HepG2 (cell line): ENCODE data around the gene PRKD2. TPM values are rescaled to one million over a fixed set of nuclear protein-coding genes. Genes with fewer than 3 reads are reported as not detected.

Experiments
- CBFB ChIP-seq: sonication (generic); formaldehyde crosslinking; IDR thresholded peaks from 2 replicates; pipeline ENCODE4 v1.4.0; 2020; ENCODE audit warnings: missing genetic modification reagents
- ELF3 ChIP-seq: IDR thresholded peaks from 2 replicates; pipeline ENCODE4 v1.6.1; 2016; ENCODE audit warnings: missing genetic modification reagents, missing compliant biosample characterization
- FIP1L1 ChIP-seq: fragments of 200-400 bp; formaldehyde crosslinking; IDR thresholded peaks from 2 replicates; pipeline ENCODE4 v1.6.1; 2018; ENCODE audit warnings: low read depth, mild to moderate bottlenecking, low read length, moderate library complexity, borderline replicate concordance; ENCODE audit not compliant: insufficient read depth
- HES4 ChIP-seq: sonication (generic); formaldehyde crosslinking; IDR thresholded peaks from 2 replicates; pipeline ENCODE4 v1.9.0; 2021; ENCODE audit warnings: mild to moderate bottlenecking, missing genetic modification reagents, borderline replicate concordance
- MAFG ChIP-seq: sonication (generic); formaldehyde crosslinking; IDR thresholded peaks from 2 replicates; pipeline ENCODE4 v1.5.1; 2020; ENCODE audit warnings: mild to moderate bottlenecking, missing genetic modification reagents
- MAFK ChIP-seq, 2 experiments: IDR thresholded peaks in 1 of 2; conservative IDR thresholded peaks in 1 of 2; 2 replicates each; pipeline ENCODE4 v1.6.1; 2011; ENCODE audit warnings: improper control_type of control experiment in 2 of 2, low read length in 2 of 2
- PAX8 ChIP-seq: sonication (generic); formaldehyde crosslinking; IDR thresholded peaks from 2 replicates; pipeline ENCODE4 v1.8.0; 2022; ENCODE audit warnings: mild to moderate bottlenecking, missing genetic modification reagents, borderline replicate concordance
- POLR2AphosphoS5 ChIP-seq: IDR thresholded peaks from 2 replicates; pipeline ENCODE4 v1.6.1; 2012; ENCODE audit warnings: low read depth, low read length
- RCOR2 ChIP-seq: IDR thresholded peaks from 2 replicates; pipeline ENCODE4 v1.6.1; 2016; ENCODE audit warnings: missing biosample characterization, missing genetic modification reagents
- RFX5 ChIP-seq: IDR thresholded peaks from 2 replicates; pipeline ENCODE4 v1.6.1; 2011; ENCODE audit warnings: low read depth, low read length, improper control_type of control experiment
- SATB2 ChIP-seq: sonication (generic); formaldehyde crosslinking; IDR thresholded peaks from 2 replicates; pipeline ENCODE4 v1.5.0; 2020; ENCODE audit warnings: missing genetic modification reagents
- SRSF4 ChIP-seq: fragments of 200-400 bp; formaldehyde crosslinking; IDR thresholded peaks from one replicate; pipeline ENCODE4 v1.6.1; 2018; ENCODE audit warnings: mild to moderate bottlenecking, low read depth, low read length, moderate library complexity; ENCODE audit not compliant: poor library complexity, severe bottlenecking
- STAT5B ChIP-seq: sonication (generic); formaldehyde crosslinking; IDR thresholded peaks from 2 replicates; pipeline ENCODE4 v1.4.0; 2020; ENCODE audit warnings: missing genetic modification reagents
- SYNCRIP ChIP-seq: fragments of 200-400 bp; formaldehyde crosslinking; IDR thresholded peaks from 2 replicates; pipeline ENCODE4 v1.6.1; 2018; ENCODE audit warnings: mild to moderate bottlenecking, low read depth, low read length; ENCODE audit not compliant: insufficient read depth
- ZC3H4 ChIP-seq: sonication (generic); formaldehyde crosslinking; IDR thresholded peaks from 2 replicates; pipeline ENCODE4 v1.4.0; 2020; ENCODE audit warnings: missing genetic modification reagents, borderline replicate concordance
- ZFP90 ChIP-seq: sonication (generic); formaldehyde crosslinking; IDR thresholded peaks from 2 replicates; pipeline ENCODE4 v1.8.0; 2022; ENCODE audit warnings: missing genetic modification reagents, mild to moderate bottlenecking, inconsistent platforms, borderline replicate concordance
- ZNF317 ChIP-seq: sonication (generic); formaldehyde crosslinking; IDR thresholded peaks from 2 replicates; pipeline ENCODE4 v1.5.0; 2020; ENCODE audit warnings: mild to moderate bottlenecking, missing genetic modification reagents
- ZNF333 ChIP-seq: sonication (generic); formaldehyde crosslinking; IDR thresholded peaks from 2 replicates; pipeline ENCODE4 v1.4.0; 2020; ENCODE audit warnings: mild to moderate bottlenecking, missing genetic modification reagents, borderline replicate concordance
- ZNF446 ChIP-seq: sonication (generic); formaldehyde crosslinking; IDR thresholded peaks from 2 replicates; pipeline ENCODE4 v1.5.0; 2020; ENCODE audit warnings: mild to moderate bottlenecking, missing genetic modification reagents
- ZNF781 ChIP-seq: sonication (generic); formaldehyde crosslinking; IDR thresholded peaks from 2 replicates; pipeline ENCODE4 v1.5.1; 2020; ENCODE audit warnings: borderline replicate concordance, mild to moderate bottlenecking, missing genetic modification reagents; ENCODE audit errors: not compliant biosample characterization
- polyA plus RNA-seq, 8 experiments: library from polyadenylated mRNA; depleted of rRNA in 3 of 8; stranded (reverse) in 7 of 8; unstranded in 1 of 8; fragments of >200 nt; fragmentation: Illumina TruSeq in 4 of 8; extraction: Trizol in 4 of 8; gene quantifications; 2 replicates each; pipeline versions ENCODE4 v1.2.1 to v1.2.3, GENCODE V29; 2011 to 2016; ENCODE audit warnings: low read depth in 4 of 8, missing spikeins in 1 of 8, mixed read lengths in 1 of 8; ENCODE audit not compliant: insufficient read depth in 1 of 8
- total RNA-seq, 5 experiments: library from RNA; depleted of rRNA; stranded (reverse); fragments of >200 nt; fragmentation: Illumina TruSeq; extraction: Trizol; gene quantifications; 2 replicates each; pipeline ENCODE4 v1.2.3, GENCODE V29; 2016; ENCODE audit warnings: low read depth in 1 of 5
- TF ChIP-seq, protein P1 (sequence below): sonication (generic); formaldehyde crosslinking; IDR thresholded peaks from 2 replicates; pipeline ENCODE4 v1.9.0; 2021; ENCODE audit warnings: missing genetic modification reagents, borderline replicate concordance
- TF ChIP-seq, protein P2 (sequence below): IDR thresholded peaks from 2 replicates; pipeline ENCODE4 v1.6.1; 2016
- TF ChIP-seq, protein P3 (sequence below): sonication (generic); formaldehyde crosslinking; IDR thresholded peaks from 2 replicates; pipeline ENCODE4 v1.4.0; 2020; ENCODE audit warnings: missing genetic modification reagents, borderline replicate concordance

PRKD2 gene
- total and polyA plus RNA-seq, 2 of the 13 experiments (the other 11 are each of a cell fraction or from before 2014, with no cell fraction given): 6.7 to 7.3 TPM

DNA sequence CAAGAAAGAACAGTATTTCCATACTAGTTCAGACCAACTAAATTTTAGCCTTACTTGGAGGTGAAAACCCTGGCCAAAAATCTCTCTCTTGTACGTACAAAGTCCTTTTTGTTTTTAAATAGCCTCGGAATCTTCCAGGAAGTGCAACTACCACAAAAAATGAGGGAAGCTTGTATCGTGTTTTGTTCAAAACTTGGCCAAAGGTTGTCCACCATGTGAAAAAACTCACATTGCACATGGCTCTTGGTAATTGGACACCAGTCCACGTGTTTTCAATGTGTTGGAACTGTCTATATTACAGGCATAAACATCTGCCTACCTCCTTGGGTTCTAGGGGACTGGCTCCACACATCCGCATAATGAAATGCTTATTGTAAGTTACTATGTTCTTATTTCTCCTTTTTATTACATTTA is 44.5 kb upstream of the PRKD2 start (continued):
- TF ChIP-seq, protein P1, sequence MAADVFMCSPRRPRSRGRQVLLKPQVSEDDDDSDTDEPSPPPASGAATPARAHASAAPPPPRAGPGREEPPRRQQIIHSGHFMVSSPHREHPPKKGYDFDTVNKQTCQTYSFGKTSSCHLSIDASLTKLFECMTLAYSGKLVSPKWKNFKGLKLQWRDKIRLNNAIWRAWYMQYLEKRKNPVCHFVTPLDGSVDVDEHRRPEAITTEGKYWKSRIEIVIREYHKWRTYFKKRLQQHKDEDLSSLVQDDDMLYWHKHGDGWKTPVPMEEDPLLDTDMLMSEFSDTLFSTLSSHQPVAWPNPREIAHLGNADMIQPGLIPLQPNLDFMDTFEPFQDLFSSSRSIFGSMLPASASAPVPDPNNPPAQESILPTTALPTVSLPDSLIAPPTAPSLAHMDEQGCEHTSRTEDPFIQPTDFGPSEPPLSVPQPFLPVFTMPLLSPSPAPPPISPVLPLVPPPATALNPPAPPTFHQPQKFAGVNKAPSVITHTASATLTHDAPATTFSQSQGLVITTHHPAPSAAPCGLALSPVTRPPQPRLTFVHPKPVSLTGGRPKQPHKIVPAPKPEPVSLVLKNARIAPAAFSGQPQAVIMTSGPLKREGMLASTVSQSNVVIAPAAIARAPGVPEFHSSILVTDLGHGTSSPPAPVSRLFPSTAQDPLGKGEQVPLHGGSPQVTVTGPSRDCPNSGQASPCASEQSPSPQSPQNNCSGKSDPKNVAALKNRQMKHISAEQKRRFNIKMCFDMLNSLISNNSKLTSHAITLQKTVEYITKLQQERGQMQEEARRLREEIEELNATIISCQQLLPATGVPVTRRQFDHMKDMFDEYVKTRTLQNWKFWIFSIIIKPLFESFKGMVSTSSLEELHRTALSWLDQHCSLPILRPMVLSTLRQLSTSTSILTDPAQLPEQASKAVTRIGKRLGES: no peak
- TF ChIP-seq ZC3H4 (CRISPR knock-in tag) (no peak), FIP1L1 (no peak), STAT5B (CRISPR knock-in tag) (no peak), RFX5 (no peak), PAX8 (CRISPR knock-in tag) (no peak), ELF3 (CRISPR knock-in tag) (peak; percentile 93), HES4 (CRISPR knock-in tag) (no peak), ZFP90 (CRISPR knock-in tag) (no peak), SATB2 (CRISPR knock-in tag) (0 out of 2 replicates have a peak, but pooled peaks have one; percentile 71), MAFG (CRISPR knock-in tag) (no peak), CBFB (no peak), ZNF317 (CRISPR knock-in tag) (no peak), ZNF446 (no peak), ZNF333 (no peak), SYNCRIP (no peak), ZNF781 (no peak), SRSF4 (no peak), RCOR2 (no peak), POLR2AphosphoS5 (no peak), MAFK (conservative IDR thresholded peaks at IDR 0.05 in 1 of 2, IDR thresholded peaks at IDR 0.05 in 1 of 2; ENCODE audit: low read length in 2 of 2) (no peak)
- TF ChIP-seq, protein P2, sequence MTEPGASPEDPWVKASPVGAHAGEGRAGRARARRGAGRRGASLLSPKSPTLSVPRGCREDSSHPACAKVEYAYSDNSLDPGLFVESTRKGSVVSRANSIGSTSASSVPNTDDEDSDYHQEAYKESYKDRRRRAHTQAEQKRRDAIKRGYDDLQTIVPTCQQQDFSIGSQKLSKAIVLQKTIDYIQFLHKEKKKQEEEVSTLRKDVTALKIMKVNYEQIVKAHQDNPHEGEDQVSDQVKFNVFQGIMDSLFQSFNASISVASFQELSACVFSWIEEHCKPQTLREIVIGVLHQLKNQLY (CRISPR knock-in tag): no peak
- TF ChIP-seq, protein P3, sequence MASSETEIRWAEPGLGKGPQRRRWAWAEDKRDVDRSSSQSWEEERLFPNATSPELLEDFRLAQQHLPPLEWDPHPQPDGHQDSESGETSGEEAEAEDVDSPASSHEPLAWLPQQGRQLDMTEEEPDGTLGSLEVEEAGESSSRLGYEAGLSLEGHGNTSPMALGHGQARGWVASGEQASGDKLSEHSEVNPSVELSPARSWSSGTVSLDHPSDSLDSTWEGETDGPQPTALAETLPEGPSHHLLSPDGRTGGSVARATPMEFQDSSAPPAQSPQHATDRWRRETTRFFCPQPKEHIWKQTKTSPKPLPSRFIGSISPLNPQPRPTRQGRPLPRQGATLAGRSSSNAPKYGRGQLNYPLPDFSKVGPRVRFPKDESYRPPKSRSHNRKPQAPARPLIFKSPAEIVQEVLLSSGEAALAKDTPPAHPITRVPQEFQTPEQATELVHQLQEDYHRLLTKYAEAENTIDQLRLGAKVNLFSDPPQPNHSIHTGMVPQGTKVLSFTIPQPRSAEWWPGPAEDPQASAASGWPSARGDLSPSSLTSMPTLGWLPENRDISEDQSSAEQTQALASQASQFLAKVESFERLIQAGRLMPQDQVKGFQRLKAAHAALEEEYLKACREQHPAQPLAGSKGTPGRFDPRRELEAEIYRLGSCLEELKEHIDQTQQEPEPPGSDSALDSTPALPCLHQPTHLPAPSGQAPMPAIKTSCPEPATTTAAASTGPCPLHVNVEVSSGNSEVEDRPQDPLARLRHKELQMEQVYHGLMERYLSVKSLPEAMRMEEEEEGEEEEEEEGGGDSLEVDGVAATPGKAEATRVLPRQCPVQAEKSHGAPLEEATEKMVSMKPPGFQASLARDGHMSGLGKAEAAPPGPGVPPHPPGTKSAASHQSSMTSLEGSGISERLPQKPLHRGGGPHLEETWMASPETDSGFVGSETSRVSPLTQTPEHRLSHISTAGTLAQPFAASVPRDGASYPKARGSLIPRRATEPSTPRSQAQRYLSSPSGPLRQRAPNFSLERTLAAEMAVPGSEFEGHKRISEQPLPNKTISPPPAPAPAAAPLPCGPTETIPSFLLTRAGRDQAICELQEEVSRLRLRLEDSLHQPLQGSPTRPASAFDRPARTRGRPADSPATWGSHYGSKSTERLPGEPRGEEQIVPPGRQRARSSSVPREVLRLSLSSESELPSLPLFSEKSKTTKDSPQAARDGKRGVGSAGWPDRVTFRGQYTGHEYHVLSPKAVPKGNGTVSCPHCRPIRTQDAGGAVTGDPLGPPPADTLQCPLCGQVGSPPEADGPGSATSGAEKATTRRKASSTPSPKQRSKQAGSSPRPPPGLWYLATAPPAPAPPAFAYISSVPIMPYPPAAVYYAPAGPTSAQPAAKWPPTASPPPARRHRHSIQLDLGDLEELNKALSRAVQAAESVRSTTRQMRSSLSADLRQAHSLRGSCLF: peak; percentile 69; the same call in 1 of the 2 replicates
